DND-41 (cell line): ENCODE results near the gene OTOF.

ENCODE experiments used
- CTCF ChIP-seq: IDR thresholded peaks from 2 replicates; pipeline ENCODE4 v1.5.1; 2012; ENCODE audit warnings: borderline replicate concordance, low read length, moderate library complexity, mild to moderate bottlenecking; ENCODE audit not compliant: poor library complexity, severe bottlenecking; ENCODE audit errors: extremely low read depth
- EZH2 ChIP-seq: IDR thresholded peaks from 3 replicates; pipeline ENCODE4 v1.6.1; 2012; ENCODE audit warnings: borderline replicate concordance, low read depth, mild to moderate bottlenecking, moderate library complexity, low read length, inconsistent platforms; ENCODE audit not compliant: severe bottlenecking

- TF ChIP-seq CTCF (no peak), EZH2 (no peak)
Observed at GRCh38 chr2:26475037-26475436, 2.9 kb downstream of the OTOF start.
